ENCODE measurements around the gene DGKI. TPM values are rescaled to one million over a fixed set of nuclear protein-coding genes. Genes with fewer than 3 reads are reported as not detected.

The DGKI gene
- total and polyA plus RNA-seq, 9 of the 15 experiments (the other 6 are each of a cell fraction or from before 2014, with no cell fraction given): 0.11 to 0.54 (median 0.15) TPM; not detected in 5

DNA sequence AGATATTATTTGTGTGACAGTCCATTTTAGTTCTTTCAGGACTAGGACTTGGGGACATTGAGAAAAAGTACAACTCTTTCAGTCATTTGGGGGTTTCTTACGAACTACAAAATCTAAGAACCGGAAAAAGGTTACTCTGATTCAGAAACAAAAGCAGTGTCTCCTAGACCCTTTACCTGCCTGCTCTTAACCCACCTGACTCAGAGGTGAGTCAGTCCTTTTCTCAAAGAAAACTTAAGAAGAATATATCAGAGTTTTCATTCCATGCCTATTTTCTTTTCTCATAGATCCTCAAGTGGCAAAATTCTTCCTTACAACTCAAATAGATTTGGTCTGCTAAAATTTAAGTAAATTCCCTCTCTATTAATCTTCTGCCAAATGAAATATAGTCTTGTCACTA lies 388.4 kb downstream of the DGKI start:
- Histone ChIP-seq H3K79me2 (ENCODE audit: control insufficient read depth, insufficient read depth, low read length) (no peaks in the 10 kb centered on the region), H3K4me3 (no peak overlapping the region), H3K9me3 (replicated peaks; ENCODE audit: control insufficient read depth, insufficient read depth, low read depth, low read length) (no peaks in the 10 kb centered on the region), H3K9me1 (ENCODE audit: control insufficient read depth, insufficient read depth, low read length) (no peaks in the 10 kb centered on the region), H3K4me1 (replicated peaks in 1 of 2; ENCODE audit: control insufficient read depth in 2 of 2, insufficient read depth in 2 of 2, low read length in 2 of 2) (no peaks in the 10 kb centered on the region), H3K4me2 (ENCODE audit: insufficient read depth, low read length) (no peak overlapping the region), H3K27ac (ENCODE audit: extremely low read depth, low read depth, low read length) (no peak overlapping the region), H3K27me3 (ENCODE audit: control insufficient read depth in 2 of 2, insufficient read depth in 2 of 2, low read length in 2 of 2) (no peaks in the 10 kb centered on the region), H4K20me1 (replicated peaks; ENCODE audit: control insufficient read depth, insufficient read depth, low read length) (no peaks in the 10 kb centered on the region), H3K9ac (ENCODE audit: insufficient read depth in 1 of 2, low read depth in 2 of 2, low read length in 2 of 2) (no peak overlapping the region), H2AFZ (ENCODE audit: low read depth, low read length) (no peak overlapping the region), H3K36me3 (ENCODE audit: control insufficient read depth, insufficient read depth, low read length) (no peaks in the 10 kb centered on the region)
- ATAC-seq (no peak), FAIRE-seq (no peak), DNase-seq (ENCODE audit: extremely low read depth in 1 of 4, low spot score in 3 of 4) (no peak)
- BruUV-seq (replicated peaks): no TSS peak
- intact Hi-C loops (cut with micrococcal nuclease): loop anchor here (5.0 to 10.0 kb wide), 2 partner anchors 134 to 1054 kb away; no protein-coding TSS in a partner anchor
- ChIA-PET CTCF (ENCODE audit: low intra/inter-chr PET ratio) (no interaction called here), POLR2A (no interaction called here)
- TF ChIP-seq BCOR (IDR thresholded peaks at IDR 0.05): no peak
- no peak for TF ChIP-seq ZFX (CRISPR knock-in tag; IDR thresholded peaks at IDR 0.05)
- no peak for TF ChIP-seq ZBTB7A (IDR thresholded peaks at IDR 0.05; ENCODE audit: borderline replicate concordance, control insufficient read depth, low read depth, low read length)
- no peak for TF ChIP-seq ZNF354B (CRISPR knock-in tag; IDR thresholded peaks at IDR 0.05)
- no peak for TF ChIP-seq PYGO2 (tag; IDR thresholded peaks at IDR 0.05)
- no peak for TF ChIP-seq HDAC2 (IDR thresholded peaks at IDR 0.05)
- TF ChIP-seq MAFG (tag; conservative IDR thresholded peaks at IDR 0.05): no peak
- TF ChIP-seq KDM1A (IDR thresholded peaks at IDR 0.05): no peak
- no peak for TF ChIP-seq MXD1 (CRISPR knock-in tag; IDR thresholded peaks at IDR 0.05; ENCODE audit: borderline replicate concordance, poor library complexity, severe bottlenecking)
- 4% methylated on average over 2 of the region's 2 CpGs for WGBS (ENCODE audit: insufficient coverage, low coverage, missing lambda C conversion rate)
- in situ Hi-C loops (cut with MboI): loop anchor here (25.0 kb wide), 1 partner anchor 1646 kb away; no protein-coding TSS in a partner anchor
